ENCODE results near the gene SIDT1.

The SIDT1 gene

DNA sequence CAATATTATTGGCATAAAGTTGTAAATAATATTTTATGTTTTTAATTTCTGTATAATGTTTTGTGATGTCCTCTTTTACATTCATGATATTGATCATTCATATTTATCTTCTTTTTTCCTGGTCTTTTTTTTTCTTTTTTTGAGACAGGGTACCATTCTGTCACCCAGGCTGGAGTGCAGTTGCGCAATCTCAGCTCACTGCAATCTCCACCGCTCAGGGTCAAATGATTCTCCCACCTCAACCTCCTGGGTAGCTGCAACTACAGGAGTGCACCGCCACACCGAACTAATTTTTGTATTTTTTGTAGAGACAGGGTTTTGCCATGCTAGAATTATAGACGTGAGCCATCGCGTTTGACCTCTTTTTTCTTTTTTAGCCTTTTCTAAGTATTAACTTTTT lies 111.2 kb downstream of the SIDT1 start:
- CTCF ChIA-PET, result no interaction called here
- no peak overlapping the region for H3K4me3 Mint-ChIP-seq
- peaks cover 3% of the 10 kb centered on the region for H3K4me1 Mint-ChIP-seq

DNA sequence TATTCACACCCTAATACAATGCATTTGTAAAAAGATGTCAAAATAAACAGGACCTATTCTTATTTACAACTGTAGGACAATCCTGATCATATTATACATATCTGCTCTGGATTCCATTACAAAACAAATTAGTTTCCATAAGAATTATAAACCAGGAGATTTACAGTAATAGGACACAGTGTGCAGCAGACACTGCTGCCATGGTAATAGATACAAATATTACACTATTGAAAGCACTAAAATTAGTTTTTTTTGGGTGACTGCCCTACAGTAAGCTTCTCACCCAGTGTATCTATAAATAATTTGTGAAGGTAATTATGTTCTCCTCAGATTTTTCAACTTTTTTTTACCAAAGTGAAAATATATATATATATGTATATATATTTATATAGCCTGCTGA lies 116.2 kb downstream of the SIDT1 start:
- Mint-ChIP-seq H3K4me1 (no peaks in the 10 kb centered on the region), H3K36me3 (peaks cover 15% of the 10 kb centered on the region), H3K4me3 (no peak overlapping the region), H3K9me3 (peaks cover 22% of the 10 kb centered on the region), H3K27ac (no peak overlapping the region), H3K27me3 (no peaks in the 10 kb centered on the region)
- no peak for DNase-seq
- CTCF ChIA-PET, result interaction anchor here (0.9 kb wide), 1 partner anchor 61 kb away, joined by 3 read pairs; no protein-coding TSS in a partner anchor

More for the DNA sequence above, 111.2 kb downstream of the SIDT1 start:
- Mint-ChIP-seq H3K27me3 (no peaks in the 10 kb centered on the region), H3K9me3 (peaks cover 22% of the 10 kb centered on the region), H3K27ac (no peak overlapping the region), H3K36me3 (peaks cover 7% of the 10 kb centered on the region)
- DNase-seq, result no peak

DNA sequence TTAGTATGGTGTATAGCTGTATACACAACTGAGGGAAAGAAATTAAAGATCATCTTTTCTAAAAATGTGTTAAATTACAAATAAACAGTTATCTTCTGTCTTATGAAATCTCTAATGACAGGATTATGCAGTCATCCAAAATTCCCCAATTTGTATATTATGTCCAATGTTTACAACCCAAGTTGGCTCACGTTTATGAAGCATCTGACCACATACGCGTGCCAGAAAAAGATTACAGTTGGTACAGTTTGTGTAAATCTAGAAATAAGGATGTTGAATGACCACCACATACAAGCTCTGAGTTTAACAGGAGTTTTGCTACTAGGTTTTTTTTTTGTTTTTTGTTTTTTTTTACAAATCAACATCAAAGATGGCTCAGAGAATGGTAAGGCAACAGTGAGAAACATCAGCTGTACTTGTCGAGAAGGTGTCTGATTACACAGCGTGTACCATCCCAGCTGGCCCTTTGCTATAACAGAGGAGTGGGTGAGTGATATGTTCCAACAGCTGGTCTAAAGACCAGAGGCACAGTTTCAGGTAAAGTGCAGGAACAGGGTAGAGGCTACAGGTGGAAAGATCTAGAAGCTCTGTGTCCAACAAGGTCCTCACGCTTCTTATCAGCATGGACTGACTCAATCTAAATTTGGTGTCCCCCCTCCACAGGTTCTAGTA lies 117.0 kb downstream of the SIDT1 start:
- Mint-ChIP-seq H3K27ac (no peak overlapping the region), H3K9me3 (peaks cover 18% of the 10 kb centered on the region), H3K4me3 (no peak overlapping the region), H3K27me3 (no peaks in the 10 kb centered on the region), H3K36me3 (peaks cover 11% of the 10 kb centered on the region), H3K4me1 (no peaks in the 10 kb centered on the region)
- DNase-seq, result no peak
- CTCF ChIA-PET, result interaction anchor here (0.9 kb wide), 1 partner anchor 62 kb away, joined by 3 read pairs; no protein-coding TSS in a partner anchor

DNA sequence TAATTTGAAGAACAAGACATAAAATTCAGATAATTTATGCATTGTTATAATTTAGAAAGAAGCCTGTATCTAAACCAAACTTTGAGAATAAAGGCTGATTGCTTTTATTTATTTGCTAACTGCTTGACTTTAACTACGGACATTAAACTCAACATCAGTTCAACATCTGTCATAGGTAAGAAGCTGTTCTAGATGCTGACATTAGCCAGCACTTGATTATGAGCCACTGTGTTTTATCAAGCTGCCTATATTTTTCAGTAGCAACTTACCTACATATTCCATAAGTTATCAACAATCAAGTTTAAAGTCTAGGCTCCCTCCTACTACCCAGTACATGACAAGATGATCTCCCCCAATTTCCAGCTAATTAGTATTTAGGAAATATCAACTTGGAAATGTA lies 122.0 kb downstream of the SIDT1 start:
- Mint-ChIP-seq H3K4me1 (no peaks in the 10 kb centered on the region), H3K27me3 (no peaks in the 10 kb centered on the region), H3K36me3 (peaks cover 39% of the 10 kb centered on the region), H3K4me3 (no peak overlapping the region), H3K9me3 (no peaks in the 10 kb centered on the region), H3K27ac (no peak overlapping the region)
- CTCF ChIA-PET, result no interaction called here
- no peak for DNase-seq

GRCh38 chr3:113654851-113655250 lies 122.5 kb downstream of the SIDT1 start:
- peaks cover 43% of the 10 kb centered on the region for H3K36me3 Mint-ChIP-seq
- CTCF ChIA-PET, result no interaction called here
- H3K27me3 Mint-ChIP-seq, result no peaks in the 10 kb centered on the region
- H3K4me3 Mint-ChIP-seq, result no peak overlapping the region
- H3K27ac Mint-ChIP-seq, result no peak overlapping the region
- DNase-seq, result no peak
- no peaks in the 10 kb centered on the region for H3K4me1 Mint-ChIP-seq
- no peaks in the 10 kb centered on the region for H3K9me3 Mint-ChIP-seq

DNA sequence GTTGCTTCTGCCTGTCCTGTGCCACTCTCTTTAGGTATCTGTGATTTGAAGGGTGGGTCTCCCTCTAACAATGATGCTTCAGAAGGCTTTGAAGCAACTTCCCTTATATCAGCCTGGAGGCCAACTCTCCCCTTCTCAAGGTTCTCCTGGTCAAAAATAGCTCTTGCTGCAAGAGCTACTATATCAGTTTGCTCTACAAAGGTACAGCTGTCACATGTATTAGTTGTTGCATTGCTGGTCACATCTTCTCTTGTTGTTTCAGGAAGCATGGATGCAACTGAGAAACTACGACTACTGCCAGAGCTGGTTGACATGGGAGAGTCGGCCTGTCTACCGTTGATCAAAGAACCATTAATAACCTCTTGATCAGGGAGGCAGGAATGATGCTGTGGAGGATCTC lies 125.8 kb downstream of the SIDT1 start:
- CTCF ChIA-PET, result no interaction called here
- Mint-ChIP-seq H3K9me3 (no peaks in the 10 kb centered on the region), H3K27ac (no peak overlapping the region)

GRCh38 chr3:113659101-113659541 lies 126.8 kb downstream of the SIDT1 start:
- Mint-ChIP-seq H3K36me3 (peaks cover 62% of the 10 kb centered on the region), H3K27me3 (no peaks in the 10 kb centered on the region), H3K27ac (no peak overlapping the region), H3K9me3 (no peaks in the 10 kb centered on the region), H3K4me1 (no peaks in the 10 kb centered on the region), H3K4me3 (no peak overlapping the region)
- DNase-seq, result no peak
- CTCF ChIA-PET, result no interaction called here

More for the DNA sequence above, 125.8 kb downstream of the SIDT1 start:
- no peaks in the 10 kb centered on the region for H3K27me3 Mint-ChIP-seq
- DNase-seq, result no peak
- H3K36me3 Mint-ChIP-seq, result peaks cover 54% of the 10 kb centered on the region
- no peak overlapping the region for H3K4me3 Mint-ChIP-seq
- H3K4me1 Mint-ChIP-seq, result no peaks in the 10 kb centered on the region

DNA sequence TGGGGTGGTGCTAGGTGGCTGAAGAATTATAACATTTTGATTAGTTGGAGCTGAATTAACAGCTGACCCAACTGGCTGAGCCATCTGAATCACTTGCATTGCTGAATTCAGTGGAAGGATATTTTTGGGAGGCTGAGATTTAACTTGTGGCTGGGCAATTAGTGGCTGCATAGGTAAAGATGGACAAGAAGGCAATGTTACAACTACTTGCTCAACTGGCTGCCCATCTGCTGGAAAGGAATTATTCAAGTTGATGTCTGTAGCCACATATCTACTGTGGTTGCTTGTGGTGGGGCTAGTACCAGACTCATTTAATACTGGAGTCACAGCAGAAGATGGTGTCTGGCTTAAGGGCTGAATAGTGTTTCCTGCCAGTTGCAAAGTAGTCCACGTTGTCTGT lies 127.6 kb downstream of the SIDT1 start:
- Mint-ChIP-seq H3K36me3 (peaks cover 62% of the 10 kb centered on the region), H3K27me3 (no peaks in the 10 kb centered on the region), H3K9me3 (no peaks in the 10 kb centered on the region), H3K4me3 (no peak overlapping the region), H3K4me1 (peaks cover 6% of the 10 kb centered on the region), H3K27ac (no peak overlapping the region)
- CTCF ChIA-PET, result no interaction called here
- no peak for DNase-seq

GRCh38 chr3:113660458-113660857 lies 128.1 kb downstream of the SIDT1 start:
- no peaks in the 10 kb centered on the region for H3K9me3 Mint-ChIP-seq
- DNase-seq, result no peak
- H3K4me3 Mint-ChIP-seq, result no peak overlapping the region
- H3K27me3 Mint-ChIP-seq, result no peaks in the 10 kb centered on the region
- peaks cover 8% of the 10 kb centered on the region for H3K4me1 Mint-ChIP-seq
- peaks cover 63% of the 10 kb centered on the region for H3K36me3 Mint-ChIP-seq
- H3K27ac Mint-ChIP-seq, result no peak overlapping the region
- CTCF ChIA-PET, result no interaction called here

DNA sequence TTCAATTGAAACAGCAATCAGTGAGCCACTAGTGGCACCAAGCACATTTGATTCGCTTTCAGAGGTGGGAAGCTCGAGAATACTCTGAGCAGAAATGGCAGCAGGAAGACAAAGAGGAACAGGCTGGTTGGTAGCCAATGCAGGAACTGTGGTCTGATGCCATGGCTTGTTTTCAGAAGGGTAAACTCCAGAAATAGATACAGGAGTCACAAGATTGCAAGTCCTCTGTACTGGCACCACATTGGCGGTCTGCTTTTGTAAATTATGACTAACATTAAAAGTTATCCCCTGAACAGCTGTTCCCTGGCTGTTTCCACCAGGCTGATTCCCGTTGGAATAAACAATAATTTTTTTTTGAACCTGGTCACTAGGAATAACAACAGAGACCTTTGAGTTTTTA lies 128.5 kb downstream of the SIDT1 start:
- Mint-ChIP-seq H3K4me3 (no peak overlapping the region), H3K9me3 (no peaks in the 10 kb centered on the region), H3K27ac (no peak overlapping the region), H3K4me1 (peaks cover 8% of the 10 kb centered on the region), H3K36me3 (peaks cover 61% of the 10 kb centered on the region), H3K27me3 (no peaks in the 10 kb centered on the region)
- no peak for DNase-seq
- CTCF ChIA-PET, result no interaction called here

DNA sequence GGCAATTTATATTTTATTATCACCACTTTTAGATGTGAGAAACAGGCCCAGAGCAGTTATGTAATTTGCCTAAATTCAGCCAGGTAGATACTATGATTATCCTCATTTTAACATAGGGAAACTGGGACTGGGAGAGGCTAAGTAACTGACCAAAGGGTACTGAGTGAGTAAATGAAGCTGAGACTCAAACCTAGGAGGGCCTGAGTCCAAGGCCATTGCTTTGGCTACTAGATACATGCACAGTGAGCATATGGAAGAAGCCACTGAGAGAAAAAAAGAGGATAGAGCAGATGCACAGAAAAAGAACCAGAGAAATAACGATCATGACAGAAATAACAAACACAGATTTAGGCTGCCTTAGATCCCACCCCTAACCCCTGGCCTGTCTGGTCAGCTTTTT lies 130.5 kb downstream of the SIDT1 start:
- CTCF ChIA-PET, result interaction anchor here (1.0 kb wide), 1 partner anchor 32 kb away, joined by 3 read pairs; no protein-coding TSS in a partner anchor
- no peak overlapping the region for H3K4me3 Mint-ChIP-seq
- no peak overlapping the region for H3K27ac Mint-ChIP-seq
- peaks cover 52% of the 10 kb centered on the region for H3K36me3 Mint-ChIP-seq
- H3K27me3 Mint-ChIP-seq, result no peaks in the 10 kb centered on the region
- H3K4me1 Mint-ChIP-seq, result peaks cover 22% of the 10 kb centered on the region
- no peak for DNase-seq
- H3K9me3 Mint-ChIP-seq, result no peaks in the 10 kb centered on the region

GRCh38 chr3:113663324-113663750 lies 131.0 kb downstream of the SIDT1 start:
- Mint-ChIP-seq H3K4me3 (no peak overlapping the region), H3K27ac (no peak overlapping the region), H3K27me3 (no peaks in the 10 kb centered on the region), H3K36me3 (peaks cover 49% of the 10 kb centered on the region), H3K4me1 (peaks cover 27% of the 10 kb centered on the region), H3K9me3 (no peaks in the 10 kb centered on the region)
- CTCF ChIA-PET, result interaction anchor here (1.0 kb wide), 1 partner anchor 31 kb away, joined by 3 read pairs; no protein-coding TSS in a partner anchor
- no peak for DNase-seq

DNA sequence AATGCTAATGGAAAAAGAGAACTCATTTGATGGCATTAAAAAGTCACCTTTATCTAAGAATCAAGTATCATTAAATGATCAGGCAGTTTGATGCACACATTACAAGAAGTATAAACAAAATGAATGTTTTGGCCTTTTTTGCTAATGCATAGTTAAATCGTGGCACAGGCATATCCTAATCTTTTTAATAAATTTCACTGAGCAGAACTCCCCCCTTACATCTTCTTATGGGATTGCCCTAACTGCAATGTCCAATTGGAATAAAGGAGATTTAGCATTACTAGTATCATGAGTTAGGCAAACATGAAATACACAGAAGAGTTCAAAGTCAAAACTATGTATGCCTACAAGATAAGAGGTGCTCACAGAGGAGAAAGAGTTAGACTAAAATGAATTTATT lies 131.4 kb downstream of the SIDT1 start:
- Mint-ChIP-seq H3K27me3 (no peaks in the 10 kb centered on the region), H3K27ac (no peak overlapping the region), H3K9me3 (no peaks in the 10 kb centered on the region), H3K4me3 (no peak overlapping the region), H3K36me3 (peaks cover 49% of the 10 kb centered on the region), H3K4me1 (peaks cover 29% of the 10 kb centered on the region)
- CTCF ChIA-PET, result interaction anchor here (1.0 kb wide), 1 partner anchor 31 kb away, joined by 3 read pairs; no protein-coding TSS in a partner anchor
- no peak for DNase-seq

DNA sequence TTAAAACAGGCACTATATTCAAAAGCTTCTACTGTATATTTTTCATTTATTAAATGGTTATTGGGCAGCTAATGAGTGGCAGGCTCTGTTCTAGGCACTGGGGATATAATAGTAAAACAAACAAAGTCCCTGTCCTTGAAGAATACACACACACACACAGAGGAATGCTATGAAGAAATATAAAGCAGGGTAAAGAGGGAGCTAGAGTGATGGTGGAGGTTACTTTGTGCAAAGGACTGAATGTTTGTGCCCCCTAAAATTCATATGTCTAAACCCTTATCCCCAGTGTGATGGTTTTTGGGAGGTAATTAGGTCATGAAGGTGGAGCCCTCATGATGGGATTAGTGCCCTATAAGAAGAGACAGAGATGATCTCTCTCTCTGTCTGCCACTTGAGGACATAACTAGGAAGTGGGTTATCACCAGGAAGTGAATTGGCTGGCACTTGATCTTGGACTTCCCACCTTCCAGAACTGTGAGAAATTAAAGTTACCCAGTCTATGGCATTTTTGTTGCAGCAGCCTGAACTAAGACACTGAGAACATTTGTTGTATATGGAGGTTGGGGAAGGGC lies 132.3 kb downstream of the SIDT1 start:
- Mint-ChIP-seq H3K36me3 (peaks cover 43% of the 10 kb centered on the region), H3K4me3 (no peak overlapping the region), H3K27me3 (no peaks in the 10 kb centered on the region), H3K4me1 (peaks cover 29% of the 10 kb centered on the region), H3K9me3 (no peaks in the 10 kb centered on the region), H3K27ac (no peak overlapping the region)
- DNase-seq, result no peak
- CTCF ChIA-PET, result no interaction called here

DNA sequence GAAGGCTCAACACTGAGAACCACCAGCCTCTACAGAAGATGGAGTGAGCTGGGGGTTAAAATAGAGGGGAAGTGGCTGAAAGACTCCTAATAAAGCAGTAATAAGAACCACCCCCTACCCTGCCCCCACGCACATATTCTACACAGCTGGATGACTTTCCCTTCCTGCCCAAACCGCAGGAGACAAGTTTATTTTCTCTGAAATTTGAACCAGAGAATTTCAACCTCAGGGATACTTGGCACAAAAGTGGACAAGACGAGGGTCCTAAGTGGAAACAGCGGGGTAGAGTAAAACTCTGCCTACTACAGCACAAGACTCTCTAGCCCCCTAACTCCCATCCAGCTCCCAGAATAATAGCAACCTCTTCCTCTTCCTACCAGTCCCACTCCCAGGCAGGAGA lies 135.7 kb downstream of the SIDT1 start:
- no peak for DNase-seq
- Mint-ChIP-seq H3K36me3 (peaks cover 26% of the 10 kb centered on the region), H3K4me3 (no peak overlapping the region), H3K27ac (no peak overlapping the region), H3K9me3 (no peaks in the 10 kb centered on the region), H3K27me3 (no peaks in the 10 kb centered on the region), H3K4me1 (peaks cover 29% of the 10 kb centered on the region)
- CTCF ChIA-PET, result interaction anchor here (0.7 kb wide), 1 partner anchor 26 kb away, joined by 3 read pairs; no protein-coding TSS in a partner anchor

All from activated naive CD4-positive, alpha-beta T cell treated with anti-CD3 and anti-CD28 coated beads, Interleukin-2, amount 10 ng/mL, durations not matched to agents 7 days and 5 days (primary cell).